Activated CD4-positive, alpha-beta T cell treated with anti-CD3 and anti-CD28 coated beads, Interleukin-2, Interleukin-6, amounts not matched to agents 100 ng/mL and 50 ng/mL, durations not matched to agents 16 hours and 8 hours (primary cell): Measurements from ENCODE around the gene KHDC4.
"Not testable (repeated sequence)": the region's sequence is repeated elsewhere in the genome, so short reads cannot be mapped to it uniquely, and the experiment has no call there.

Experiments
- DNase-seq: peaks from one replicate; pipeline ENCODE4 v3.0.0-alpha.2; 2020

Gene KHDC4

GRCh38 chr1:155897746-155898145, 36.5 kb downstream of the KHDC4 start:
- DNase-seq: no peak

- not testable (repeated sequence) for DNase-seq
Measured at GRCh38 chr1:155896476-155896875, 37.7 kb downstream of the KHDC4 start.

GRCh38 chr1:155895617-155896016, 38.6 kb downstream of the KHDC4 start:
- DNase-seq: not testable (repeated sequence)

- DNase-seq: peak; percentile 44
Measured at GRCh38 chr1:155893389-155894142, 40.6 kb downstream of the KHDC4 start.

- DNase-seq: no peak
Measured at GRCh38 chr1:155892796-155893195, 41.4 kb downstream of the KHDC4 start.

GRCh38 chr1:155890251-155890650, 44.0 kb downstream of the KHDC4 start:
- DNase-seq: no peak

GRCh38 chr1:155889566-155889965, 44.6 kb downstream of the KHDC4 start:
- DNase-seq: no peak

- no peak for DNase-seq
Measured at GRCh38 chr1:155888481-155888880, 45.7 kb downstream of the KHDC4 start.

- no peak for DNase-seq
Measured at GRCh38 chr1:155884982-155885381, 49.2 kb downstream of the KHDC4 start.

GRCh38 chr1:155884031-155884960, 49.9 kb downstream of the KHDC4 start:
- DNase-seq: no peak

- DNase-seq: no peak
Measured at GRCh38 chr1:155882766-155883165, 51.4 kb downstream of the KHDC4 start.

GRCh38 chr1:155882235-155882634, 52.0 kb downstream of the KHDC4 start:
- DNase-seq: no peak

GRCh38 chr1:155880950-155881349, 53.3 kb downstream of the KHDC4 start:
- DNase-seq: no peak

GRCh38 chr1:155880251-155880650, 54.0 kb downstream of the KHDC4 start:
- DNase-seq: no peak

- DNase-seq: no peak
Measured at GRCh38 chr1:155877945-155878344, 56.3 kb downstream of the KHDC4 start.

GRCh38 chr1:155873860-155874259, 60.4 kb downstream of the KHDC4 start:
- no peak for DNase-seq

- DNase-seq: no peak
Measured at GRCh38 chr1:155872527-155872926, 61.7 kb downstream of the KHDC4 start.

- DNase-seq: no peak
Measured at GRCh38 chr1:155871390-155871789, 62.8 kb downstream of the KHDC4 start.

GRCh38 chr1:155867766-155868165, 66.4 kb downstream of the KHDC4 start:
- no peak for DNase-seq

GRCh38 chr1:155864393-155864792, 69.8 kb downstream of the KHDC4 start:
- DNase-seq: no peak
